HG02588 (cell line): ENCODE data around the gene CRTC1.

Experiments
- ATAC-seq: cut with Tn5 transposase; IDR thresholded peaks from one replicate; pipeline ENCODE4 v1.9.1; 2021; ENCODE audit warnings: mild to moderate bottlenecking, moderate library complexity; ENCODE audit not compliant: unreplicated experiment

The CRTC1 gene

GRCh38 chr19:18780631-18781030 is 97.2 kb downstream of the CRTC1 start:
- ATAC-seq, result no peak

GRCh38 chr19:18781047-18781600 is 97.6 kb downstream of the CRTC1 start:
- no peak for ATAC-seq

- no peak for ATAC-seq
Observed at GRCh38 chr19:18781885-18782527, 98.5 kb downstream of the CRTC1 start.

- no peak for ATAC-seq
Observed at GRCh38 chr19:18782559-18783225, 99.2 kb downstream of the CRTC1 start.

GRCh38 chr19:18783958-18784785 is 100.7 kb downstream of the CRTC1 start:
- no peak for ATAC-seq

GRCh38 chr19:18784786-18785120 is 101.3 kb downstream of the CRTC1 start:
- ATAC-seq, result no peak

- no peak for ATAC-seq
Observed at GRCh38 chr19:18785179-18786124, 102.0 kb downstream of the CRTC1 start.

- no peak for ATAC-seq
Observed at GRCh38 chr19:18788529-18789421, 105.3 kb downstream of the CRTC1 start.

GRCh38 chr19:18789422-18789869 is 106.0 kb downstream of the CRTC1 start:
- ATAC-seq, result no peak

- ATAC-seq, result no peak
Observed at GRCh38 chr19:18789883-18790565, 106.5 kb downstream of the CRTC1 start.

- no peak for ATAC-seq
Observed at GRCh38 chr19:18790566-18791314, 107.3 kb downstream of the CRTC1 start, which contains the start of gene COMP. TSS of gene COMP (minus strand) at chr19:18791305. CDS start at chr19:18791269, 36 bp downstream.

GRCh38 chr19:18791315-18791678 is 107.8 kb downstream of the CRTC1 start:
- no peak for ATAC-seq

GRCh38 chr19:18792661-18793060 is 109.2 kb downstream of the CRTC1 start:
- no peak for ATAC-seq

- ATAC-seq, result no peak
Observed at GRCh38 chr19:18793144-18794028, 109.9 kb downstream of the CRTC1 start.

- no peak for ATAC-seq
Observed at GRCh38 chr19:18794029-18794313, 110.5 kb downstream of the CRTC1 start.

GRCh38 chr19:18794692-18795091 is 111.2 kb downstream of the CRTC1 start:
- ATAC-seq, result no peak

GRCh38 chr19:18795540-18795939 is 112.1 kb downstream of the CRTC1 start:
- no peak for ATAC-seq
